ENCODE results near the gene COL5A1.

COL5A1 gene

DNA sequence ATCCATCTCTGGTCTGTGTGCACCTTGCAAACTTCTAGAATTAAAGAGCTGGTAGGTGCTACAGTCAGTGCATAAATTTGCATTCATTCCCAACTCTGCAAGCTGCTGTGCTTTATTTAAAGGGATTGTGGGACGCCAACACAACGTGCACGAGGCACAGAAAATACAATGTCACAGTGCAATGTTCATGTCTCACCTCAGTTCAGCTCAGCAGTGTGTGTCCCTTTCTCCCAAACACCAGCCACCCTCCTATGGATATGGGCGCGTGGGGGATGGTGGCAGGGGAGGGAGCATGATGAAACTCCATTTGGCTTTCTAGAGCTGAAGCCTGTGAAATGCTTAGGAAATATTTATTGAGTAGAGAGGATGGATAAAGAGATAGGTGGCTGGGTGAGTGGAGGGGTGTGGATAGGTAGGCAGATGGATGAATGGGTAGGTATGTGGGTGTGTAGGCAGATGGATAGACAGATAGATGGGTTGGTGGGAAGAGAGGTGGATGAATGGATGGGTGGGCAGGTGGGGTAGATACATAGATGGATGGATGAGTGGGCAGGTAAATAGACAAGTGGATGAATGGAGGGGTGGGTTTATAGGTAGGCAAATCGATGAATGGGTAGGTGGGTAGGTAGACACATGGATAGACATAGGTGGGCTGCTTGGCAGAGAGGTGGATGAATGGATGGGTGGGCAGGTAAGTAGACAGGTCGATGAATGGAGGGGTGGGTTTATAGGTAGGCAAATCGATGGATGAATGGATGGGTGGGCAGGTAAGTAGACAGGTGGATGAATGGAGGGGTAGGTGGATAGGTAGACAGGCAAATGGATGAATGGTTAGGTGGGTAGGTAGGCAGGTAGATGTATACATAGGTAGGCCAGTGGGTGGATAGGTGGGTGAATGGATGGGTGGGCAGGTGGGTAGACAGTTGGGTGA is 146.3 kb downstream of the COL5A1 start:
- Histone ChIP-seq H3K4me3 (ENCODE audit: low read length) (no peak overlapping the region), H3K4me1 (ENCODE audit: control insufficient read depth, insufficient read depth, low read length) (no peaks in the 10 kb centered on the region), H3K36me3 (ENCODE audit: control insufficient read depth, insufficient read depth, low read length) (peaks cover 15% of the 10 kb centered on the region), H3K27ac (ENCODE audit: low read depth, low read length) (no peak overlapping the region), H3K27me3 (ENCODE audit: control insufficient read depth, insufficient read depth, low read length) (no peaks in the 10 kb centered on the region), H3K9ac (ENCODE audit: low read length) (no peak overlapping the region)

DNA sequence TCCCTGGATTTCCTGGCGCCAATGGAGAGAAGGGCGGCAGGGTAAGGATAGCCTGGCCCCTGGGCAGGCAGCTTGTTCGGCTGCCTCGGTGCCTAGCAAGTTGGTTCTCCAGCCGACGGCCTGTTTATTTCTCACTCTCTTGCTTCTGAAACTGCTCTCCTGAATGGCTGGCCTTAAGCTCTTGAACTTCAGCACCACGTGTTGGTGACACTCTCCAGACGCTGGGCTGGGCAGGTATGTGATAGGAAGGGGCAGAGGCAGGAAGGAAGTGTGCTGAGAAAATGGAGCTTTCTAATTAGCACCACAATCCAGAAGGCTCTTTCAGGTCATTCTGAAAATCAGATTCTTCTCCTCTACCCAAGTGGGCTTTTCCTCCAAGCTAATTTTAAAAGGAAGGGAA is 147.6 kb downstream of the COL5A1 start:
- H3K27me3 ChIP-seq (ENCODE audit: control insufficient read depth, insufficient read depth, low read length), result no peaks in the 10 kb centered on the region
- H3K4me1 ChIP-seq (ENCODE audit: control insufficient read depth, insufficient read depth, low read length), result no peaks in the 10 kb centered on the region
- no peak overlapping the region for H3K4me3 ChIP-seq (ENCODE audit: low read length)
- no peak overlapping the region for H3K9ac ChIP-seq (ENCODE audit: low read length)
- peaks cover 15% of the 10 kb centered on the region for H3K36me3 ChIP-seq (ENCODE audit: control insufficient read depth, insufficient read depth, low read length)
- H3K27ac ChIP-seq (ENCODE audit: low read depth, low read length), result no peak overlapping the region

DNA sequence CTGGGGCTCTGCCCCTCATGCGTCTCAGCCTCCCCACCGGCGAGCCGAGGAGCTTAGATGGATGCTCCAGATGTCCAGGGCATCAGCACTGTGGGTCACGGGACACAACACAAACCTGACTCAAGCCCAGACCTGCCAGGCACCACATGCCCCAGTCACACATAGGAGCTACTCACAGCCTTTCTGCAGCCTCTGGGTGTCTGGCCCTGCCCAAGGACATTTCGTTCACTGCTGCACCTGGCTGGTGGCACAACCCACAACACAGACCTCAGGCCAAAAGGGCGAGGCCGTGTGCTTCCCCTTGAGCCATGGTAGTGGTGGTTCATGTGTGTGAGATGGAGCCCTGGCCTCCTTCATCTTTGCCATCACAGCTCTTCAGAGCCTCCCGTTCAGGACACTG is 149.4 kb downstream of the COL5A1 start:
- no peak overlapping the region for H3K9ac ChIP-seq (ENCODE audit: low read length)
- H3K36me3 ChIP-seq (ENCODE audit: control insufficient read depth, insufficient read depth, low read length), result peaks cover 12% of the 10 kb centered on the region
- H3K4me3 ChIP-seq (ENCODE audit: low read length), result no peak overlapping the region
- no peak overlapping the region for H3K27ac ChIP-seq (ENCODE audit: low read depth, low read length)
- no peaks in the 10 kb centered on the region for H3K4me1 ChIP-seq (ENCODE audit: control insufficient read depth, insufficient read depth, low read length)
- no peaks in the 10 kb centered on the region for H3K27me3 ChIP-seq (ENCODE audit: control insufficient read depth, insufficient read depth, low read length)

DNA sequence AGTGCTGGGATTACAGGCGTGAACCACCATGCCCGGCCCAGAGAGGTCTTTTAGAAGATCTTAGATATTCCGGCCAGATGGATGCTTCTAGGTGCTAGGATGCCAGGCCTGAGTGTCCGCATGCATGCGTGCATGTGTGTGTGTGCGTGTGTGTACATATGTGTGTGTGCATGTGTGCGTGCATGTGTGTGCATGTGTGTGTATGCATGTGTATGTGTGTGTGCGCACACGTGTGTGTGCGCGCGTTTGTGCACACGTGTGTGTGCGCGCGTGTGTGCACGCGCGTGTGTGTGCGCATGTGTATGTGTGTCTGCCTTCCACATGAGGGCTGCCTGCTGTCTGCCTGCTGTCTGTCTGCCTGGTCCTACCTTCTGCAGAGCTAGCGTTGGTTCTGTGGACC is 151.0 kb downstream of the COL5A1 start:
- Histone ChIP-seq H3K9ac (ENCODE audit: low read length) (no peak overlapping the region), H3K4me3 (ENCODE audit: low read length) (no peak overlapping the region), H3K27ac (ENCODE audit: low read depth, low read length) (no peak overlapping the region), H3K27me3 (ENCODE audit: control insufficient read depth, insufficient read depth, low read length) (no peaks in the 10 kb centered on the region), H3K36me3 (ENCODE audit: control insufficient read depth, insufficient read depth, low read length) (peaks cover 9% of the 10 kb centered on the region), H3K4me1 (ENCODE audit: control insufficient read depth, insufficient read depth, low read length) (no peaks in the 10 kb centered on the region)

DNA sequence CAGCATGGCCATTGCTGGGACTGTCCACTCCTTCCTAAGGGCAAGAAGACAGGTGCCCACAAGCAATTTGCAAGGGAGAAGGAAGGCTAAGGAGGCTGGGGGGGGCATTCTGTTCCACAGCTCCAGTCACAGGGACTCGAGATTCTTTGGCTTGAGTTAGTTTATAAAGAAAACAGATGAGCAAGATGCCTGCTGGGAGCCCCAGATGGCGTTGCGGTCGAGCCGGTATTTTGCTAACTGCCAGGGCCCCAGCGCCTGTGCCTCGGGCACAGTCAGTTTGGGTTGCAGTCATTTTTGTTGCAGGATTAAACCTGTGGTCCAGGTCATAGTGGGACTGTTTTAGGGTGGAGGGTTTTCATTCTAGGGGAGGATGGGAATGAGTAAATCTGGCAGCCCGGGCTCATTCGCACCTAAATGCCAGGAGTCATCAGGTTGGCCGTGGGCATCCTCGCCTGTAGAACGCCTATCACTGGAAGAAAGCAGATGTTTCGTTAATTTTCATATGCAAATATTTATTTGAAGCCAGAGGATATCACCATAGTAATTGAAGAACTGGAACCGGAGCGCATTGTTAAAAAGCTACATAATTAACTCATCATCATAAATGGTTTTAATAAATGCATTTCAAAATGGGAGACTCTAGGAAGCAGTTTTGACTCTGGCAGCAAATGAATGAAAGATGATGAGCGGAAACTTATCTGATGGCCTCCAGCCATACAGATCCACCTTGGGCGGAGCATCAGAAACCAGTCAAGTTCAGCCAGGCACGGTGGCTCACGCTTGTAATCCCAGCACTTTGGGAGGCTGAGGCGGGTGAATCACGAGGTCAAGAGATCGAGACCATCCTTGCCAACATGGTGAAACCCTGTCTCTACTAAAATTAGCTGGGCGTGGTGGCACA is 151.9 kb downstream of the COL5A1 start:
- H3K9ac ChIP-seq (ENCODE audit: low read length), result no peak overlapping the region
- no peak overlapping the region for H3K27ac ChIP-seq (ENCODE audit: low read depth, low read length)
- no peak overlapping the region for H3K4me3 ChIP-seq (ENCODE audit: low read length)
- H3K27me3 ChIP-seq (ENCODE audit: control insufficient read depth, insufficient read depth, low read length), result no peaks in the 10 kb centered on the region
- peaks cover 11% of the 10 kb centered on the region for H3K36me3 ChIP-seq (ENCODE audit: control insufficient read depth, insufficient read depth, low read length)
- no peaks in the 10 kb centered on the region for H3K4me1 ChIP-seq (ENCODE audit: control insufficient read depth, insufficient read depth, low read length)

DNA sequence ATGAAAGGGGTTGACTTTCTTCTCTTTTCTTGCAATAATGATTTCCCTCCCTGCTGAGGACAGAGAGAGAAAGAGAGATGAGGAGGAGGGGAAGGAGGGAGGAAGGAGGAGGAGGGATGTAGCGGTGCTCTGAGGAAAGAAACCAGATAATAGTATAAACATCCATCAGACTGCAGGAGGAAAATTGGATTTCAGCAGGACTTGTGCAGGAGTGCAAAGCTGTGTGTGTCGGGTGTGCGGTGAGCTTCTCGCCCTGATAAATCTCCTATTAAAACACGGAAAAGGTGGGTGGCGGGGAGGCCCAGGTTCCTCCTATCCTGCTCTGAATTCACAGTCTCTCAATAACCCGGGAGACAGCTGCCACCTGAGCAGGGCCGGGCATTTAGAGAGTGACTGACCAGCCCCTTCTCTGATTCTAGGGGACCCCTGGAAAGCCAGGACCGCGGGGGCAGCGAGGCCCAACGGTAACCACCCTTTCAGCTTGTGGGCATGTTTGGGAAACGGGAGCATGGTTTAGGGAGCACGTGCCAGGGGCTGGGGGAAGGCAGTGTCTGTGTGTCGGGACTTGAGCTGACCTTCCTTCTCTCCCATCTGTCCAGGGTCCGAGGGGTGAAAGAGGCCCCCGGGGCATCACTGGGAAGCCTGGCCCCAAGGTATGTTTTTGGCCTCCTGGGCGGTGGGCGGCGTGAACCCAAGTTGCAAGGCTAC is 153.2 kb downstream of the COL5A1 start:
- H3K27me3 ChIP-seq (ENCODE audit: control insufficient read depth, insufficient read depth, low read length), result no peaks in the 10 kb centered on the region
- H3K9ac ChIP-seq (ENCODE audit: low read length), result no peak overlapping the region
- H3K36me3 ChIP-seq (ENCODE audit: control insufficient read depth, insufficient read depth, low read length), result peaks cover 13% of the 10 kb centered on the region
- no peak overlapping the region for H3K4me3 ChIP-seq (ENCODE audit: low read length)
- no peaks in the 10 kb centered on the region for H3K4me1 ChIP-seq (ENCODE audit: control insufficient read depth, insufficient read depth, low read length)
- H3K27ac ChIP-seq (ENCODE audit: low read depth, low read length), result no peak overlapping the region

DNA sequence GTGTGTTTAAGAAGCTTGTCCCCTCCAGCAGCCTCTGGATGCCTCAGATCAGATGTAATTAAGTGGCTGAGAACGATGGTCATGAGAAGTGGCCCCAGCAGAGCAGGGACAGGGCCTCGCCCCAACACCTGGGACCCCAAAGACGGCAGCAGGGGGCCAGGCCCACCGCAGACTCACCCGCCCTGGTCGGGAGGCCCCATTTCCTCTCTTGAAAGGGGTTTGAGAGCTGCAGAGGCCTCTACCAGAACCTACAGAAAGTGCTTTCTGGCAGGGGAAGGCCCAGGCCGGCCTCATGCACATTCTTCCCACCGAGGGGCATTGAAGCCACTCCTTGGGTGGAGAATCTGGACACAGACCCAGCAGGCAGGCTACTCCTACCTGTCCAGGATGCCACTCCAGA is 153.8 kb downstream of the COL5A1 start:
- Histone ChIP-seq H3K9ac (ENCODE audit: low read length) (no peak overlapping the region), H3K4me1 (ENCODE audit: control insufficient read depth, insufficient read depth, low read length) (no peaks in the 10 kb centered on the region), H3K4me3 (ENCODE audit: low read length) (no peak overlapping the region), H3K36me3 (ENCODE audit: control insufficient read depth, insufficient read depth, low read length) (peaks cover 13% of the 10 kb centered on the region), H3K27me3 (ENCODE audit: control insufficient read depth, insufficient read depth, low read length) (no peaks in the 10 kb centered on the region), H3K27ac (ENCODE audit: low read depth, low read length) (no peak overlapping the region)

DNA sequence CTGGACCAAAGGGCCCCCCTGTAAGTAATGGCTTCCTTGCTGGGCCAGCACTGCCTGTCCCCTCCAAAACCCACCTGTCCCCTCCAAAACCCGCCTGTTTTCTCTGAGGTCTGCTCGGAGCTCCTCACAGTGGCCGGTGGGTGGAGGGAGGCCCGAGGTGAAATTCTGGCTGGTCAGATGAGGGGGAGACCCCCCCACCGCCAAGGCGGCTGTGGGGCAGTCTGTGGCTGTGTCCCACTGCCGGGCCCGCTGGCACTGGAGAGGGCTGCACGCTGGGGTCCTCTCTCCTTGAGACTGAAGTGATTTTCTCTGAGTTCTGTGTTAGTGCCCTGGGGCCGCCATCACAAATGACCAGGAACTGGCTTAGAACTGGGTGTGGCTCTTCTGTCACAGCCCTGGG is 155.3 kb downstream of the COL5A1 start:
- Histone ChIP-seq H3K27ac (ENCODE audit: low read depth, low read length) (no peak overlapping the region), H3K36me3 (ENCODE audit: control insufficient read depth, insufficient read depth, low read length) (peaks cover 6% of the 10 kb centered on the region), H3K4me3 (ENCODE audit: low read length) (no peak overlapping the region), H3K4me1 (ENCODE audit: control insufficient read depth, insufficient read depth, low read length) (no peaks in the 10 kb centered on the region), H3K9ac (ENCODE audit: low read length) (no peak overlapping the region), H3K27me3 (ENCODE audit: control insufficient read depth, insufficient read depth, low read length) (no peaks in the 10 kb centered on the region)

DNA sequence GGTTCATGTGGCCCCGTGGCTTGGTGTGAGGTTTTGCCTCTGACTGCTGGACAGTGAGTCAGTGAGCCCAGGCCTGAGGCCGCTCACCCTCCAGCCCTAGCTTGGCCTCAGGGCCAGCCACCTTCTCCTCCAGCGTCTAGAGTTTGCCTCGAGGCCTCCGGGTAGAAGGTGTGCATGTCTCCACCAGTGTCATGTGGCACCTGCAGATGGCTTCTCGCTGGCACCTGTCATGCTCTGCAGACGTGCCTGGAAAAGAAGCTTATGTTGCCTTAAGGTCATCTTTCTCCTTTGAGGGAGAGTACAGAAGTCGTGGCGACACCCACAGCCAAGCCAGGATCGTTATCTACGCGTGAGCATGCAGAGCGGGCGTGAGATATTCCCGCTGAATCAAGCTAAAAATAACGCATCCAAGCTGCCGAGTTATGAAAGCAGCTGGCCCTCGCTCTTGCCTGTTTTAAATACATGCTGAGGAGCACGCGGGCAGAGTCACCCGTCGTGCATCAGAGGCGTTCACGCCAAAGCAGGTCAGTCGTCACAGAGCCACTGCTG is 159.3 kb downstream of the COL5A1 start:
- peaks cover 4% of the 10 kb centered on the region for H3K36me3 ChIP-seq (ENCODE audit: control insufficient read depth, insufficient read depth, low read length)

DNA sequence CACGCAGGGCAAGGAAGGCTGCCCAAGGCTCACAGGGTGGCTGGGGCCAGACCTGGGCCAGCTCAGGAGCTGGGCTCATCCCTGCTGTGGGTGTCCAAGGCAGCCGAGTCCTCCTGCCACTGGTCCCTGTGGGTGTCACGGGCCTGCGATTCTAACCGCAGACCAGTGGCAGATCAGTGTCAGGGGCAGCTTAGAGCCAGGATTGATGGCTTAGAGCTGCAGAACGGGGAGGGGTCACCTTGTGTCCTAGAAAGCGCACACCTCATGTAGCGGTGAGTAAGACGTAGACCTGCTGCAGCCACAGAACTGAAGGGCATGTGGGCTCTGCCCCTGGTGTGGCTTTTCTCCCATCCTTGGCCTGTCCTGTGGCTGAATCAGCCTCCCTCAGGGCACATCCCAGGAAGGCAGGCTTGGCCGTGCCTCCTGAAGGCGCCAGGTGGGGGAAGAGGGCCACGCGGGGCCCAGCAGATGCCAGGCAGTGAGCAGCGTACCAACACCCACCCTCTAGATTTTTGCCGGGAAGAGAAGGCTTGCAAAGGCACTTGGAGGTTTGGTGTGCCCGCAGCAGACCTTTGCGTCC is 160.7 kb downstream of the COL5A1 start:
- H3K27me3 ChIP-seq (ENCODE audit: control insufficient read depth, insufficient read depth, low read length), result no peaks in the 10 kb centered on the region
- no peaks in the 10 kb centered on the region for H3K4me1 ChIP-seq (ENCODE audit: control insufficient read depth, insufficient read depth, low read length)
- no peak overlapping the region for H3K4me3 ChIP-seq (ENCODE audit: low read length)
- H3K36me3 ChIP-seq (ENCODE audit: control insufficient read depth, insufficient read depth, low read length), result peaks cover 4% of the 10 kb centered on the region
- no peak overlapping the region for H3K27ac ChIP-seq (ENCODE audit: low read depth, low read length)
- no peak overlapping the region for H3K9ac ChIP-seq (ENCODE audit: low read length)

More for the DNA sequence above, 159.3 kb downstream of the COL5A1 start:
- Histone ChIP-seq H3K27ac (ENCODE audit: low read depth, low read length) (no peak overlapping the region), H3K4me3 (ENCODE audit: low read length) (no peak overlapping the region), H3K27me3 (ENCODE audit: control insufficient read depth, insufficient read depth, low read length) (no peaks in the 10 kb centered on the region), H3K9ac (ENCODE audit: low read length) (no peak overlapping the region), H3K4me1 (ENCODE audit: control insufficient read depth, insufficient read depth, low read length) (no peaks in the 10 kb centered on the region)

DNA sequence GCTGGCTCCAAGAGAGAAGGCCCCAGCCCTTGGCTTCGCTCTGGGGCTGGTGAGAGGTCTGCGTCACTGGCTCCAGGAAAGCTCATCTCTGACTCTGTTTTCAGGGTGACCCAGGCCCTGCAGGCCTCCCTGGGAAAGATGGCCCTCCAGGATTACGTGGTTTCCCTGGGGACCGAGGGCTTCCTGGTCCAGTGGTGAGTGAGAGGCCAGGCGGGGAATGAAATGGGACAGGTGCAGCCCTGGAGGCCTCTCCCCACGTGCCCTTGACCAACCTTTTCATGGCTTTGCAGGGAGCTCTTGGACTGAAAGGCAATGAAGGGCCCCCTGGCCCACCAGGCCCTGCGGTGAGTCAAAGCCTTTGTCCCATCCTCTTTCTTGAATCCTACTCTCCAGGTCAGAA is 163.3 kb downstream of the COL5A1 start:
- Histone ChIP-seq H3K36me3 (ENCODE audit: control insufficient read depth, insufficient read depth, low read length) (peaks cover 5% of the 10 kb centered on the region), H3K27ac (ENCODE audit: low read depth, low read length) (no peak overlapping the region), H3K27me3 (ENCODE audit: control insufficient read depth, insufficient read depth, low read length) (no peaks in the 10 kb centered on the region), H3K4me3 (ENCODE audit: low read length) (no peak overlapping the region), H3K9ac (ENCODE audit: low read length) (no peak overlapping the region), H3K4me1 (ENCODE audit: control insufficient read depth, insufficient read depth, low read length) (no peaks in the 10 kb centered on the region)

All from rectal smooth muscle tissue (tissue), 1 donor.